ENCODE results near the gene THSD7B. TPM values are rescaled to one million over a fixed set of nuclear protein-coding genes. Genes with fewer than 3 reads are reported as not detected.
"Not testable (repeated sequence)": the region's sequence is repeated elsewhere in the genome, so short reads cannot be mapped to it uniquely, and the experiment has no call there.

Gene THSD7B
- total RNA-seq, 2 experiments from 2014 or later = not detected

DNA sequence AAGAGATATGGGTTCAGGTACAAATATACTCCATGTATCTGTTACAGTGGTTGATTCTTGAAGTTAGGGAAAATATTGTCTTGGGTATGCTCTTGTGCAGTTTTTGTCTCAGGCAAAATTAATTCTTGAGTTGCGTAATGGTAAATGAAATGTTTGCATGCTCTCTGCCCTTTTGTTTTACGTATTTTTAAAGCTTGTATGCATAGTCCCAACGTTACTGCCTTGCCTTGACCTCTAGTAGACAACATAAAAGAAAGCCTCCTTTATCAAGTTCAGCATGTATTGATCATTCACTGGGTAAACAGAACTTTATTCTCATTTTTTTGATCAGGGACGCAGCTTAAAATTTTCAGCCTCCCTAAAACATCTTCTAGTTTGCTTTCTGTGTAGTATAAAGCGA is 283.1 kb downstream of the THSD7B start:
- POLR2A ChIA-PET = no interaction called here
- DNase-seq (no peak), ATAC-seq (ENCODE audit: low read depth) (no peak)
- no peaks in the 10 kb centered on the region for H3K27me3 Mint-ChIP-seq
- no peaks in the 10 kb centered on the region for H3K4me1 Mint-ChIP-seq
- H3K36me3 Mint-ChIP-seq = no peaks in the 10 kb centered on the region
- H3K27ac Mint-ChIP-seq = no peak overlapping the region
- H3K4me3 Mint-ChIP-seq = no peak overlapping the region
- H3K9me3 Mint-ChIP-seq = no peaks in the 10 kb centered on the region

DNA sequence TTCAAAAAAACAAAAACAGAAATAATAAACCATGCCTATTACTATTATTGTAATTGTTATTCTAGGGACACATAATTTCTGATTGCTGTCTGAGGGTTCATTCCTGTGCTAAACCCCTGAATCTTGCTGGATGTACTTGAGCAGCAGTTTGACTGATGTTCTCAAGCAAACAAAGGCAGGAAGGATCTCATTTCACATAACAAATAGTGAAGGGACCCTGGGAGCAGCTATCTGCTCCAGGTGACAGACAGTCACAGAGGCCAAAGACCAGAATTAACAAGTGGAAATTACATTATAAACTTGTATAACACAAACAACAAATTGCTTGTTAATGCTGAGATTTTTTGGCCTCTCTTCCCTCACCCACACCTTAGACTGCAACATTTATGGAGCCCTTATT is 284.2 kb downstream of the THSD7B start:
- Mint-ChIP-seq H3K36me3 (no peaks in the 10 kb centered on the region), H3K4me1 (no peaks in the 10 kb centered on the region), H3K27ac (no peak overlapping the region), H3K27me3 (no peaks in the 10 kb centered on the region), H3K4me3 (no peak overlapping the region), H3K9me3 (no peaks in the 10 kb centered on the region)
- DNase-seq (no peak), ATAC-seq (ENCODE audit: low read depth) (no peak)
- POLR2A ChIA-PET = no interaction called here

DNA sequence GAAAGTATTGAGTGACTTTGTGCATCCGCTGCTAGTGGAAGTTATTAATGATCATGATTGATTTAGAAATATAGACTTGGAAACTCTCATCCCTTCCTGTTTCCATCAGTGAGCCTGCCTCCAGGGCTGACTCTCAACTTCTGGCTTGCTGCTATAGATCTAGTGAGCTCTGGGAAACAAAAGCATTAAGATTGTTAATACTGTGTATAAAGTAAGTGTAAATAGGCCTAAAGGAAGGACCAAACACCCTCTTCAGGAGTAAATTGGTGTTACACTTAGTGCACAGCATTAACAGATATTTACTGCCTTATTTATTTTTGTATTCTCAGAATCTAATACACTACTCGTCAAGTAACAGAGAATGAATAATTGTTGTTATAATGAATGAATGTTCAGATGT is 285.6 kb downstream of the THSD7B start:
- Mint-ChIP-seq H3K4me1 (no peaks in the 10 kb centered on the region), H3K9me3 (no peaks in the 10 kb centered on the region), H3K36me3 (no peaks in the 10 kb centered on the region), H3K27me3 (no peaks in the 10 kb centered on the region), H3K27ac (no peak overlapping the region), H3K4me3 (no peak overlapping the region)
- POLR2A ChIA-PET = no interaction called here
- DNase-seq = no peak
- no peak for ATAC-seq (ENCODE audit: low read depth)

DNA sequence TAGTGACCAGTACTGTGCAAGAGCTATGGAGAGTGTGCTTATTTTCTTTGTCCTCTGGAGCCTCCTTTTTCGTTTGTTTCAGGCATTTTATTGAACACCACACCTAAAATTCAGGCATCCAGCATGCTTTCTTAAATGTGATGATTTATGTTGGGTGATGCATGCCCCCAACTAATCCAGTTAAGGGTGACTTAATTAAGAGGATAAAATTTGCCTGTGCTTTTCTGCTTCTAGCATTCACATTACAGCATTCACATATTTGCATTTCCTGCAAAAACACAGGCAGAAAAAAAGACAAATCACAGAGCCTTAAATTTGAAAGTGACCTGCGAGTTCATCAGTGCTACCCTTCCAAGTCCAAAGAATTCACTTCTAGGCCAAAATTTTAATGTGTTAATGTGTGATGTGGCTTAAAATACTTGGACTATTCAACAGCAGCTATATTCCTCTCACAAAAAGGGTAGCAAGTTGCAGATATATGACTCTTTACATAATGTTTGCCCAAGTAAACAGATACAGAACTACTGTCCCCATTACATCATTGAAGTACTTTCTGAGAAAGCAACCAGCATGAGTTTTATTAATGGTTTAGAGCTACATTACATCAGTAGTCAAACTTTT is 286.5 kb downstream of the THSD7B start:
- POLR2A ChIA-PET = no interaction called here

DNA sequence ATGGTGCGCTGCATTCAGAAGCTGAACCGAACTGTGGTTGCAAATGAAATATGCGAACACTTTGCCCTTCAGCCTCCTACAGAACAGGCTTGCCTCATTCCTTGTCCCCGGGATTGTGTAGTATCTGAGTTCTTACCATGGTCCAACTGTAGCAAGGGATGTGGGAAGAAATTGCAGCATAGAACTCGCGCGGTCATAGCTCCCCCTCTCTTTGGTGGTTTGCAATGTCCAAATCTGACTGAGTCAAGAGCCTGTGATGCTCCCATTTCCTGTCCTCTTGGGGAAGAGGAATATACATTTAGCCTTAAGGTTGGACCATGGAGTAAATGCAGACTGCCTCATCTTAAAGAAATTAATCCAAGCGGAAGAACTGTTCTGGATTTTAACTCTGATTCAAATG is 291.4 kb downstream of the THSD7B start:
- DNase-seq (no peak), ATAC-seq (ENCODE audit: low read depth) (no peak)
- H3K27me3 Mint-ChIP-seq = no peaks in the 10 kb centered on the region
- no peak overlapping the region for H3K27ac Mint-ChIP-seq
- H3K4me1 Mint-ChIP-seq = no peaks in the 10 kb centered on the region
- H3K9me3 Mint-ChIP-seq = no peaks in the 10 kb centered on the region
- no peak overlapping the region for H3K4me3 Mint-ChIP-seq
- H3K36me3 Mint-ChIP-seq = no peaks in the 10 kb centered on the region
- POLR2A ChIA-PET = no interaction called here

More for the DNA sequence above, 286.5 kb downstream of the THSD7B start:
- no peak overlapping the region for H3K27ac Mint-ChIP-seq
- H3K27me3 Mint-ChIP-seq = no peaks in the 10 kb centered on the region
- H3K4me1 Mint-ChIP-seq = no peaks in the 10 kb centered on the region
- H3K9me3 Mint-ChIP-seq = no peaks in the 10 kb centered on the region
- DNase-seq (no peak), ATAC-seq (ENCODE audit: low read depth) (no peak)
- no peaks in the 10 kb centered on the region for H3K36me3 Mint-ChIP-seq
- H3K4me3 Mint-ChIP-seq = no peak overlapping the region

DNA sequence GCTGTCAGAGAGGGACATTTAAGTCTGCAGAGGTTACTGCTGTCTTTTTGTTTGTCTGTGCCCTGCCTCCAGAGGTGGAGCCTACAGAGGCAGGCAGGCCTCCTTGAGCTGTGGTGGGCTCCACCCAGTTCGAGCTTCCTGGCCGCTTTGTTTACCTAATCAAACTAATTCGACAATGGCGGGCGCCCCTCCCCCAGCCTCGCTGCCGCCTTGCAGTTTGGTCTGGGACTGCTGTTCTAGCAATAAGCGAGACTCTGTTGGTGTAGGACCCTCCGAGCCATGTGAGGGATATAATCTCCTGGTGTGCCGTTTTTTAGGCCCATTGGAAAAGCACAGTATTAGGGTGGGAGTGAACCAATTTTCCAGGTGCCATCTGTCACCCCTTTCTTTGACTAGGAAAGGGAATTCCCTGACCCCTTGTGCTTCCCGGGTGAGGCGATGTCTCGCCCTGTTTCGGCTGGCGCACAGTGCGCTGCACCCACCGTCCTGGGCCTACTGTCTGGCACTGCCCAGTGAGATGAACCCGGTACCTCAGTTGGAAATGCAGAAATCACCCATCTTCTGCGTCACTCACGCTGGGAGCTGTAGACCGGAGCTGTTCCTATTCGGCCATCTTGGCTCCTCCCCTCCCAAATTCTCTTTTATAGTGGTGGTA is 310.9 kb downstream of the THSD7B start:
- H3K4me3 Mint-ChIP-seq; H3K9me3 Mint-ChIP-seq; POLR2A ChIA-PET; DNase-seq; H3K4me1 Mint-ChIP-seq; H3K27me3 Mint-ChIP-seq; H3K36me3 Mint-ChIP-seq; ATAC-seq (ENCODE audit: low read depth); H3K27ac Mint-ChIP-seq: not testable (repeated sequence)

DNA sequence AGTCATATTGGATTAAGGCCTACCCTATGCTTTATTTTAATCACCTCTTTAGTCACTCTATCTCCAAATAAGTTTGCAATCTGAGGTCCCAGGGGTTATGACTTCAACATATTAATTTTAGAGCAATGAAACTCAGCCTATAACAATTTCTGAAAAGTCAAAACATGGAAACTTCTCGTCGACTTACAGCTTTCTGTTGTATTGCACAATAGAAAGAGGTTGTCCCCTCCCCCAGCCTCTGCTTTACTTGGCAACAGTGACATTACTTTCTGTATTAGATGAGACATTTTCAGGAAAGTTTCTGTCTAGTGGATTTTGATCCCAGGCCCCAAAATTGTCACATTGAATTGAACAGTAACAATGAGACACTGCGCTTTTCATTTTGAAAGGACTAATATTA is 326.4 kb downstream of the THSD7B start:
- ATAC-seq (ENCODE audit: low read depth) (no peak), DNase-seq (no peak)
- Mint-ChIP-seq H3K9me3 (no peaks in the 10 kb centered on the region), H3K4me3 (no peak overlapping the region), H3K27ac (no peak overlapping the region), H3K27me3 (no peaks in the 10 kb centered on the region), H3K4me1 (no peaks in the 10 kb centered on the region), H3K36me3 (no peaks in the 10 kb centered on the region)
- POLR2A ChIA-PET = no interaction called here

DNA sequence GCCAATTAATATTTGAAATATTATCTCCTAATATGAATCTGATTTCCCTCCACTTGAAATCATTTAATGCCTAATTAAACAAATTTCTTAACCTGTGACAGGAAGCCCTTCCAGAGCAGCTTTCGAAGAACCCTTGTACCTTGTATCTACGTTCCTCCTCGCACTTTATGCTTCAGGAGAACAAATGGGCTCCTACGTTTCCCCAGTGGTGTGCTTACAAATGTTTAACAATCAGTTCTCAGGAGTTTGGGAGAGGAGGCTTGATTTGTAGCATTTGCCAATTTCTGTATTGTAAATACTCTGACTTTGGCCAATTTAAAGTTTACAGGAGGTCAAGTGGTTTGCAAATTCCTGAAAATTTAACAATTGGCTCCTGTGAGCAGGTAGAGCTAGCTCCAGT is 327.8 kb downstream of the THSD7B start:
- no peaks in the 10 kb centered on the region for H3K36me3 Mint-ChIP-seq
- POLR2A ChIA-PET = no interaction called here
- H3K4me1 Mint-ChIP-seq = no peaks in the 10 kb centered on the region
- H3K9me3 Mint-ChIP-seq = no peaks in the 10 kb centered on the region
- no peaks in the 10 kb centered on the region for H3K27me3 Mint-ChIP-seq
- H3K4me3 Mint-ChIP-seq = no peak overlapping the region
- ATAC-seq (ENCODE audit: low read depth) = no peak
- no peak overlapping the region for H3K27ac Mint-ChIP-seq
- no peak for DNase-seq

DNA sequence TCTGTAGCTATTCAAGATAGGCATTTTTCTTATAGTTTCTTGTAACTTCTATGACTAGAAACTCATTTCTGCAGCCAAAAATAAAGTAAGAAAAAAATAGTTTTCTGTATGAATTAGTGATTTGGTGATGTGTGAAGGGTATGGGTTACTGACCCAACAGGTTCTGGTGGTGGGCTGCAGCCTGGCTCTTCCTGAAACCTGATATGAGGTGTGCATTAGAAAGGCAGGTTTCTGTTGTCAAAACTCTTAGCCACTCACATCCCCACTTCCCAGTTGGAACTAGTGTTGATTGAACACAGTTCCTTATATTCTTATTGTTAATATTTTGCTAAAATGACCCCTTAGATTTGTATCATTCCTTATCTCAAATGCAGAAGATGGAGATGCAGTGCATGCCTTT is 330.8 kb downstream of the THSD7B start:
- no peaks in the 10 kb centered on the region for H3K27me3 Mint-ChIP-seq
- no peak overlapping the region for H3K27ac Mint-ChIP-seq
- no peak overlapping the region for H3K4me3 Mint-ChIP-seq
- POLR2A ChIA-PET = no interaction called here
- no peaks in the 10 kb centered on the region for H3K4me1 Mint-ChIP-seq
- no peak for DNase-seq
- no peaks in the 10 kb centered on the region for H3K9me3 Mint-ChIP-seq
- no peak for ATAC-seq (ENCODE audit: low read depth)
- no peaks in the 10 kb centered on the region for H3K36me3 Mint-ChIP-seq

DNA sequence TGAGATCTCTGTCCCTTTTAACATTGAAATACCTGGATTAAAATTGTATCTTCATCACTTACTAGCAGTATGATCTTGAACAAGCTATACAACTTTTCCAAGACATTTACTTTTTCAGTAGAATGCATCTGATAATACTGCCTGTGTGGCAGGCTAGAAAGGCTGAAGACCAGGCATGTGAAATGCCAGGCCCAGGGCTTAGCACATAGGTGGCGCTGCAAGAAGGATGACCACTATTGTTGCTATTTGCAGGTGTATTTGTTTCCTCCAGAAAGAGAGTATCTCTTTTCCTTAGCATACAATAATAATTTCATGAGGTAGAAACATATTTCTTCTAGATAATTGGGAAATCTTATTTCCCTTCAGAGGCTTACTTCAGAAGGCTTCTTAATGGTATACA is 331.3 kb downstream of the THSD7B start:
- no peaks in the 10 kb centered on the region for H3K4me1 Mint-ChIP-seq
- H3K4me3 Mint-ChIP-seq = no peak overlapping the region
- no peaks in the 10 kb centered on the region for H3K36me3 Mint-ChIP-seq
- DNase-seq = no peak
- ATAC-seq (ENCODE audit: low read depth) = no peak
- no peaks in the 10 kb centered on the region for H3K27me3 Mint-ChIP-seq
- H3K9me3 Mint-ChIP-seq = no peaks in the 10 kb centered on the region
- POLR2A ChIA-PET = no interaction called here
- H3K27ac Mint-ChIP-seq = no peak overlapping the region

DNA sequence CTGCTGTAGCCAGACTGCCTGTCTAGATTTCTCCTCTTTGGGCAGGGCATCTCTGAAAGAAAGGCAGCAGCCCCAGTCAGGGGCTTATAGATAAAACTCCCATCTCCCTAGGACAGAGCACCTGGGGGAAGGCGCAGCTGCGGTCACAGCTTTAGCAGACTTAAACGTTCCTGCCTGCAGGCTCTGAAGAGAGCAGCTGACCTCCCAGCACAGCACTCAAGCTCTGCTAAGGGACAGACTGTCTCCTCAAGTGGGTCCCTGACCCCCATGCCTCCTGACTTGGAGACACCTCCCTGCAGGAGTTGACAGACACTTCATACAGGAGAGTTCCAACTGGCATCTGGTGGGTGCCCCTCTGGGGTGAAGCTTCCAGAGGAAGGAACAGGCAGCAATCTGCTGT is 336.5 kb downstream of the THSD7B start:
- ATAC-seq (ENCODE audit: low read depth); H3K27ac Mint-ChIP-seq; H3K4me1 Mint-ChIP-seq; H3K4me3 Mint-ChIP-seq; POLR2A ChIA-PET; H3K27me3 Mint-ChIP-seq; H3K36me3 Mint-ChIP-seq; DNase-seq; H3K9me3 Mint-ChIP-seq: not testable (repeated sequence)

DNA sequence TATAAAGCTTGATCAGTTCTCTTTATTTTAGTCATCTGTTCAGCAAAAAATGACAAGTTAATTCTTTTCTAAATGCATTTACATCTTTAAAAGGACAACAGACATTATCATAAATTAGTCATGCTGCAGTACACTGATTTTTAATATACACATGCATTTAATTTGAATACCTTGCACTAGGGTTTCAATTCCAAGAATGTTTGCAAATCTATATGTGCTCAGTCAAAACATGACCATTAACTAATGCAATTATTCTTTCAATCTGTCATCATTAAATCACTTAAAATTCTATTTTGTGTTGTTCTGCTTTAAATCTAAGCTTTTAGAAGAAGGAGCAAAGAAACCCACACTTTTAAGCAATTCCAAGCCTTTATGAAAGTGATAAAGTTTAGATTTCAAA is 342.6 kb downstream of the THSD7B start:
- Mint-ChIP-seq H3K4me1 (no peaks in the 10 kb centered on the region), H3K4me3 (no peak overlapping the region), H3K27ac (no peak overlapping the region), H3K9me3 (no peaks in the 10 kb centered on the region), H3K36me3 (no peaks in the 10 kb centered on the region), H3K27me3 (no peaks in the 10 kb centered on the region)
- no peak for ATAC-seq (ENCODE audit: low read depth)
- no peak for DNase-seq
- POLR2A ChIA-PET = no interaction called here

DNA sequence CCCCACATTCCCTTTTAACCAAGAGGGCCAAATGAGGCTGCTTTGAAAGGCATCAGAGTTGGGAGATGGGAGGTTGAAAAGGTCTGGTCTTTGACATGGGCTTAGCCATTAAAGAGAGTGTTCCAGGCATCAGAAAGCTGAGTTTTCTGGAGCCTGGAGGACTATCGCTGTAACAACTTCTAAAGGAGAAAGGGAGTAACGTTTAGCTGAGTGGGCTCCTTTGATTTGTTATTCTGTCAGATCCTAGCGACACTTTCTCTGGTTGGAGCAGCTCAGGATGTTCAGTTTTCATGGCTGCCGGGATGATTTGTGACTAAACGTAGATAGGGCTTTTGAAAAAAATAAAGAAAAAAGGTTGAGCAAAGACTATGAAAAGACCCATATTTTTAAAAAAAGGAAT is 346.6 kb downstream of the THSD7B start:
- H3K27ac Mint-ChIP-seq = no peak overlapping the region
- DNase-seq (no peak), ATAC-seq (ENCODE audit: low read depth) (no peak)
- H3K36me3 Mint-ChIP-seq = no peaks in the 10 kb centered on the region
- POLR2A ChIA-PET = no interaction called here
- H3K4me1 Mint-ChIP-seq = no peaks in the 10 kb centered on the region
- no peak overlapping the region for H3K4me3 Mint-ChIP-seq
- H3K9me3 Mint-ChIP-seq = no peaks in the 10 kb centered on the region
- no peaks in the 10 kb centered on the region for H3K27me3 Mint-ChIP-seq

DNA sequence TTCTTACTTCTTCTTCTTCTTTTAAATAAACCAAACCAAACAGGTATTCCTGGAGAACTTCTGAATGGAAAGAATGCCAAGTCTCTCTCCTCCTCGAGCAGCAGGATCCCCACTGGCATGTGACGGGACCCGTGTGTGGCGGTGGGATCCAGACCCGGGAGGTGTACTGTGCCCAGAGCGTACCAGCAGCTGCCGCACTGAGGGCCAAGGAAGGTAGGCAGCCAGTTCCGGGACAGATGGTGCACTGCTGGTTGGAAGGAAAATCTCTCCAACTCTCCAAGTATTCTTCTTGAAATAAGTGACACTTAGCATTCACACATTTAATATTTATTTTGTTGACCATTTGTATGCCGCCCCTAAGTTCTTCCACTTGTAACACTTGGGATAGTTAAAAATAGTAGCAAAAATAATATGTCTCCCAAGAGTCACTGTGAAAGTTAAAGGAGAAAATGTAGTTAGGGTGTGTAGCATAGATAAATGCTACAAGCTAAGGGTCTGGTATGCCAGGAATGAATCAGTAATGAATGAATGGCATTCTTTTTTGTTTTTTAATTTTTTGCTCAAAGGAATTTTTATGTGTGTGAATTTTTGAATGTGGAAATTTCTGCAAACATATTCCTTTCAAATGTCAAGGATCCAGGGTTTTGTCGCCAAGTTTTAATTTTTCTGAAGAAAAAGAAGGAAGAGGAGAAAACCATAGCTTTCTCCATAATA is 349.9 kb downstream of the THSD7B start:
- H3K4me1 Mint-ChIP-seq = no peaks in the 10 kb centered on the region
- H3K36me3 Mint-ChIP-seq = no peaks in the 10 kb centered on the region
- H3K9me3 Mint-ChIP-seq = no peaks in the 10 kb centered on the region
- no peak for ATAC-seq (ENCODE audit: low read depth)
- no peak overlapping the region for H3K27ac Mint-ChIP-seq
- POLR2A ChIA-PET = no interaction called here
- no peak for DNase-seq
- peaks cover 3% of the 10 kb centered on the region for H3K27me3 Mint-ChIP-seq
- H3K4me3 Mint-ChIP-seq = no peak overlapping the region
